Dermis blood vessel endothelial cell (primary cell): ENCODE measurements around the gene HSD17B14. TPM values are rescaled to one million over a fixed set of nuclear protein-coding genes. Genes with fewer than 3 reads are reported as not detected.

Experiments
- DNase-seq: peaks from one replicate; pipeline ENCODE4 v3.0.0; 2010
- total RNA-seq: library from RNA; depleted of rRNA; stranded (reverse); fragments of >200 nt; gene quantifications from 2 replicates; pipeline ENCODE4 v1.2.3, GENCODE V29; 2014

The HSD17B14 gene
- total RNA-seq, 1 donor from 2014 or later = 8.0 TPM

DNA sequence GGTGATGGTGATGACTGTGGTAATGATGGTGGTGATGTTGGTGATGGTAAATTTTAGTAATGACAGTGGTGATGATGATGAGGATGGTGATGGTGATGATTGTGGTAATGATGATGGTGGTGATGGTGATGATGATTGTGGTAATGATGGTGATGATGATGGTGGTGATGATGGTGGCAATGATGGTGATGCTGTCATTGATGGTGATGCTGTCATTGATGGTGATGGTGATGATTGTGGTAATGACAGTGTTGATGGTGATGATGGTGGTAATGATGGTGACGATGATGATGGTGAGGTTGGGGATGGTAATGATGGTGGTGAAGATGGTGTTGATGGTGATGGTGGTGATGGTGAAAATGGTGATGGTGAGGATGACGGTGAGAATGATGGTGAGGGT lies 13.8 kb downstream of the HSD17B14 start:
- no peak for DNase-seq

GRCh38 chr19:48821633-48822032 lies 14.7 kb downstream of the HSD17B14 start:
- DNase-seq = no peak

DNA sequence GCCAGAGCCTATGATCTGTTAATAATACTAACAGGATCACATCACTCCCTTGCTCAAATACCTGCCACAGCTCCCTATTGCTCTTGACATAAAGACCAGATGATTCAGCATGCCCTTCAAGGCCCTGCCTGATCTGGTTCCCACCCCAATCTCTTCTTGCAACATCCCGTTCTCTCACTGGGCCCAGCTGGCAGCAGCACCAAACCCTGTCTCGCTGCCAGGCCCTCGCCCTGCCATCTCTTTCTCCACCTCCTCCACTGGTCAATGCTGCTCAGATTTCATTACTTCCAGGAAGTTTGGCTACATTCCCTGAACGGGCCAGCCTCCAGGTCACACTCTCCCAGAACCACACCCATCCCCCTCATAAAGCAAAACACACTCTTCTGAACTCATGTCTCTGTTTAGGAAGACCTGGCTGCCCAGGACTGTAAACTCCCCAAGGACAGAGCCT lies 16.9 kb downstream of the HSD17B14 start:
- peak; percentile 33 for DNase-seq

DNA sequence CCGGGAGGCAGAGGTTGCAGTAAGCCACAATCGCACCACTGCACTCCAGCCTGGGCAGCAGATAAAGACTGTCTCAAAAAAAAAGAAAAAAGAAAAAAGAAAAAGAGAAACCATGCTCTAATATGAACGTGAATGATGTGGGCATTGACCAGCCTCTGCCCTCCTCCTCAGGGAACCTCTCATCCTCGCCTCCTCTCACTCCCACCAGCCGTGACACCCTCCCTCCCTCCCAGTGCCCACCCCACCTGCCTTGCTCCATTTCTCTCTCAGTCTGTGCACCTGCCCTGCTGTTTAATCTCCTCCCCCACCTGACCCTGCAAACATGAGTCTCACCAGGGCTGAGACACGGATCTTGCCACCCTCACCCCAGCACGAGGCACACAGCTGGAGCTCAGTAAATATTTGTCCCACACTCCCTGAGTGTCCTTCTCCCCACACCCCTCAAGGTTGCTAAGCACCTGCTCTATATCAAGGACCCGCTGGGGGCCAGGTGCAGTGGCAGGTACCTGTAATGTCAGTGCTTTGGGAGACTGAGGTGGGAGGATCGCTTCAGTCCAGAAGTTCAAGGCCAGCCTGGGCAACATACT lies 18.0 kb downstream of the HSD17B14 start:
- DNase-seq = no peak

DNA sequence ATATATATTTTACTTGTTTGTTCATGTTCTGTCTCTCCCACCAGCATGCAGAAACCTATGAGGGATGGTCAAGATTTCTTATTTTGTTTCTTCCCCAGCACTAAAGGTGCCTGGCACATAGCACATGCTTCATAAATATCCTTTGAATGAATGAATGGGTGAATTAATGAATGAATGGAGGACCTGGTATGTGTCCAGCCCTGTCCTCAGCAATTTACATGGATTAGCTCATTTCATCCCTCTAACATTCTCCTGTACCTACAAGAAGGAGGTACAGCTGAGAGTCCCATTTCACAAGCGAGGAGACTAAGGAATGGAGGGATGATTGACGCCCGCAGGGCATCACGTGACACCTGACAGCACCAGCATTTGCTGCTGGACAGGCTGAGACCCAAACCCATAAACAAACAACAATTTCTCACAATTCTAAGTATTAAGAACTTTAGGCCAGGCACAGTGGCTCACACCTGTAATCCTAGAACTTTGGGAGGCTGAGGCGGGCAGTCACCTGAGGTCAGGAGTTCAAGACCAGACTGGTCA lies 18.6 kb downstream of the HSD17B14 start:
- DNase-seq = no peak

DNA sequence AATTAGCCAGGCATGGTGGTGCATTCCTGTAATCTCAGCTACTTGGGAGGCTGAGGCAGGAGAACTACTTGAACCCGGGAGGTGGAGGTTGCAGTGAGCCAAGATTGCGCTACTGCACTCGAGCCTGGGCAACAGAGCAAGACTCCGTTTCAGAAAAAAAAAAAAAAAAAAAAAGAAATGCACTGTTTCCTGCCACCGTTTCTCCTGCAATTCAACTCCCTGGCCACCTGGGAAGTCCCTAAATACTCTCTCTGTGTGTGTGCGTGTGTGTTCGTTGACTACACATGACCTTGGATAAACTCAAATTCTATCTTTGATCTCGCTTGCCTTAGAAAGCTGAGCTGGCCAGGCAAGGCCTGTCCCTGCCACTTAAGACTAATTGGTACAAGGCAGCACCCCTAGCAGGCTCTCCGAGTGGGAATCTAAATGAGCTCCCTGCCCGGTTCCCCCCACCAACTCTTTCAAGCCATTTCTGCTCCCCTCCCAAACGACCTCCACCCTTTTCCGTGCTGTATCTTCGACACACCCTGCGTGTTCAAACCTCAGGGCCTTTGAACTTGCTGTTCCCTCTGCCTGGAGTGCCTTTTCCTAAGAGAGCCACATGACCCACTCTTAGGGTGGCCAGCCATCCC lies 20.3 kb downstream of the HSD17B14 start:
- peak; percentile 25 for DNase-seq

- DNase-seq = no peak
These were observed 21.4 kb downstream of the HSD17B14 start for GRCh38 chr19:48814895-48815294.

DNA sequence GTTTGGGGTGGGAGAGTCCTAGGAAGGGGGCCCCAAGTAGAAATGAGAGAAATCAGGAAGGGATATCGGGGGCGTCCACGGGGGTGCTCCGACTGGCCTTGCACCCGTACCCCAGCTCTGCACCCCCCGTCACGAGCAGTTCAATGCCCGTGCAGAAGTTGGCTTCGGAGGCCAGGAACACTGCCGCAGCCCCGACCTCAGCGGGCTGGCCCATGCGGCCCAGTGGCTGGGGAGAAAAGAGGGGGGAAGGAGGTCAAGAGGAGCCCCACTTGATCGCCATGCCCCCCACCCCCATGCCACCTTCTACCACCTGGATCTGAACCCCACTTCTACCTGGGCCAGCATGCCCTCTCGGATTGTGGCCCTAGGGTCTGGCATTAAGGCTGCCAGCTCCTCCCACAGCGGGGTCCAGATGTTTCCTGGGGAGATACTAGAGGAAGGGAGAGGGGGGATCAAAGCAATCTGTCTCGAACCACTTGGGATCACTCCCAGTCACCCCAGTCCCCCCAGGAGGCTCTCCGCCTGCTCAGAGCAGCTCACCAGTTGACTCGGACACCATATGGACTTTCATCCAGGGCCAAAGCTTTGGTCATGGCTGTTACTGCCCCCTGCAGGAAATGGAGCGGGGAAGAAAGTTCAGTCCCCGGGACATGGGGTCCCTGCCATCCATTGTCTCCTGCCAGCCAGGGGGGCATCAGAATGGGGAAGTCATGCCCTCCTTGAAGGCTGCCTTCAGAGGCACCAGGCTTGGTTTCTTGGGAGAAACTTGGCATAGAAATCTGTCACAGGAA lies 23.0 kb downstream of the HSD17B14 start:
- peak; percentile 25 for DNase-seq

DNA sequence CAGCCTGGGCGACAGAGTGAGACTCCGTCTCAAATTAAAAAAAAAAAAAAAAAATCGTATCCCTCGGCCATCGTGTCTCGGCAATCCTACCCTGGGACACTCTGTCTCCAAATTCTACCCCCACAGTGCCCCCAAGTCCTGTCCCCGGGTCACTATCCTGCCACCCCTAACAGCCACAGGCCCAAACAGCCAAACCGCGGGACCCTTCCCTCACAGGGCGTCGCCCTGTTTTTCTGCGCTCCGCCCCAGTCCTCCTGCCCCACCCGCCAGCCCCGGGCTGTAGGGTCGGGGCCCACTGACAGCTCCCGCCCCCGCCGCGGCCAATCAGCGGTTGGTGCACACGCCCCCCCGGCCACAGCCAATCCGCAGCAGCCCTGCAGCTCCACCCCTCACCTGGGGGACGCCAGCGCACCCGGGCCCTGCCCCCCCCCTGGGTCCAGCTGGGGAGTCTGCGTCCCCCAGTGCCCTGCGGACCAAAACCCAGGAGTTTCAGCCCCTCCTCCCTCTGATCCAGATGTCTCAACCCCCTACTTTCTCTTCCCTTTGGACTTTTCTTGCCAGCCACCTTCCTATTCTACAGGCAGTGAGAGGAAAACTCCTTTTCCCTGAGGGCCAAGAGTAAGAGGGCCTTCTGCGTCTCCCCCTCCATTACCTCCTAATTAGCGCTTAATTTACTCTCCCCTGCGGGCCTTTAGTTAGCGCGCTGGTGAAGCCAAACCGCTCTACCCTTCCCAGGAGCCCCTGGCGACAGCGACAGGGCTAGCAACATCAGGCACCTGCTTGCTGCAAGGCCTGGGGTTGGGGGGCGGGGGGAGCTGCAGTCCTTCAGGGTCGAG lies 24.0 kb downstream of the HSD17B14 start:
- DNase-seq = peak; percentile 77

DNA sequence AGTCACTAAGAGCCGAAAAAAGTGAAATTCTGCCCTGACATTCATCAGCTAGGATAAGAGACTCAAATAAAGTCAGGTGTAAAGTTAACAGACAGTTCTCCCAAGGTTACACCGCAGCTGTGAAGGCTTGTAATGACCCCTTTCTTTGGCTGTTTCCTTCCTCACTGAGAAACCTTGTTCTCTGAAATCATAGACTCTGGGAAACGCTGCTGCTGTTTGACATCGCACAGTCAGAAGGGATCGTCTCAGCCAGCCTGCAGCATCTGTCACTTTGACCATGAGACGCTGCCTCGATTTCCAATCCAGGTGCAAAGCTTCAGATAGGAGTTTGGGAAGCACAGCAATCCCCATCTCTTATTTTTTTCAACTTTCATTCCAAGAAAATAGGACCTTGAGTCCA lies 26.1 kb downstream of the HSD17B14 start:
- peak; percentile 33 for DNase-seq

DNA sequence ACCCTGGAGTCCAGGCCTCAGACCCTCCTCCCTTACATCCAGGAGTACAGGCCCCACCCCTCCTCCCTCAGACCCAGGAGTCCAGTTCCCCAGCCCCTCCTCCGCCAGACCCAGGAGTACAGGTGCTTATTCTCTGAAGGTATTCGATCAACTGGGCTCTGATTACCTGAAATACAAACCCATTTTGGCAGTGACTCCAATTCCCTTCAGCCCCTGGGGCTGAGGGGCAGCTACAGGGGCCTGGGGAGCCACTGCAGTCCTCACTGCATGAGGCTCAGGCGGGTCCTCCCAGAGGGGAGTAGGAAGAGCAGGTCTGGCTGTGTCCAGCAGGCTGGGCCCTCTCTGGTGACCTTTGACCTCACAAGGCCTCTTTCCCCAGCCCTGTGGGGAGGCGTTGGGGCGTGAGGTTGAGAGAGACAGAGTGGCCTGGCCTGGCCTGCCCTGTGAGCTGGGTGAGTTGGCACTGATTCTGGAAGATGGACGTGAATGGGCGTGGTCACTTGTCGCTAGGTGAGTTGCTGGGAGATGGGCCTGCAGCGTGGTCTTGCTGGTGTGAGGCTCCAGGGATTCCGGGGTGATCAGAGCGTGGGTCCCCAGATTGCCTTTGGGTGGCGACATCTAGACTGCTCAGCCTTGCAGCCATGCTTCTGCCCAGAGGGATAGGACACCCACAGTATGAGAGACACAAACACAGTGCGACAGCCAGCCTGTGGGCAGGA lies 28.5 kb downstream of the HSD17B14 start:
- no peak for DNase-seq

DNA sequence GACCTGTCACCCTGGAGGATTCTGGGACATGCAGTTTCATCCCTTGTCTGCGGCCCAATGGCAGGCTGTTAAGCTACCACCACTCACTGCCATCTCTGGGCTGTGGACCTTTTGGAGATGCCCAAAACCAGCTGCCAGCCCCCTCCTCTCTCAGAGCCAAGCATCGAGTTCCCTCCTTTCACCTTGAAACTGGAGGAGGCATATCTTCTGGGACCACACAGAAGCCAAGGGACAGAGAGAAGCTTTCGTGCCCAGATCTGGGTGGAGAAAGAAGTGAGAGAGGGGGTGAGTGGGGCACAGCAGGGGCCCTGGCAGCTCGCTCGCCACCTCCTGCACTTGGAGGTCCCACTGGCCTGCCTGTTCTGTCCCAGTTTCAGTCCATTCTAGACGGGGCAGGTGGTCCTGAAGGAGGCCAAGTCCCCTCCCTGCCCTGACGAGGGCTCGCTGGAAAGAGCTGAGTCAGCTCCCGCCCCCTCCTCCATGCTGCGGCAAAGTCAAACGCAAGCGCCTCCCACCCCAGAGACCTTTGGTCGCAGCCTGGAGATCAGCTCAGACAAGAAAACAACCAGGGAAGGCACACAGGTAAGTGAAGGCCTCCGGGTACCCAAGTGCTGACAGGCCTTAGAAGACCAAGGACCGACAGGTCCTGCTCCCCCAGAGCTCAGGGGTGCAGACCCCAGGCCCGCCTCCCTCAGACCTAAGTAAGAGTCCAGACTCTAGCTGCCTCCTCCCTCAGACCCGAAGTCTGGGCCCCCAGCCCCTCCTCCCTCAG lies 29.3 kb downstream of the HSD17B14 start:
- DNase-seq = peak; percentile 62

GRCh38 chr19:48806518-48806817 lies 29.8 kb downstream of the HSD17B14 start:
- no peak for DNase-seq

DNA sequence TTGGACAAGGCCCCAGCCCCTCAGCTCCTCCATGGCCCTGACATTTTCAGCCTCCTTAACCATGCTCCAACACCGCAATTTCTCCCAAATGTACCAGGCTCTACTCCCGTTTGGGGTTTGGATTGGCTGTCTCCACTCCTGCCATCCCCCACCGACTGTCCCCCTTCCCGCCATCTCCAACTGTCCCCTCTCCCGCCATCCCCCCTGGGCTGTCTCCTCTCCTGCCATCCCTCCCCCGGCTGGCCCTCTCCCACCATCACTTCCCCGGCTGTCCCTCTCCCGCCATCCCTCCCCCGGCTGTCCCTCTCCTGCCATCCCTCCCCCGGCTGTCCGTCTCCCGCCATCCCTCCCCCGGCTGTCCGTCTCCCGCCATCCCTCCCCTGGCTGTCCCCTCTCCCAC lies 30.8 kb downstream of the HSD17B14 start:
- no peak for DNase-seq

DNA sequence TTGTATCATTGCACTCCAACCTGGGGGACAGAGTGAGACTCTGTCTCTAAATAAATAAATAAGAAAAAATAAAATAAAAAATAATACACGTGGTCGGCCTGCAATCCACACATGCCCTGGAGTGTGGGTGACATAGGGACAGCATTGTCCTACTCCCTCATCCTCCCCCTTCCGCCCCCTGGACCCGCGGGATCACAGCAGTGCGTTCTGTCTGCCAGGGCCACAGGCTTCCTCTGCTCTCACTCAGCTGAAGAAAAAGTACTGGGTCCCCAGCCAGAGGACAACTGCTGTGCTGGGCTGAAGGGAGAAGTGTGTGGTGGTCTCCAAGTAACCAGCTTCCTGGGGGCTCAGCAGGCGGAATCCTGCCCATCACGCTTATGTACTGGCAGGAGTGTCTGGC lies 31.8 kb downstream of the HSD17B14 start:
- no peak for DNase-seq

DNA sequence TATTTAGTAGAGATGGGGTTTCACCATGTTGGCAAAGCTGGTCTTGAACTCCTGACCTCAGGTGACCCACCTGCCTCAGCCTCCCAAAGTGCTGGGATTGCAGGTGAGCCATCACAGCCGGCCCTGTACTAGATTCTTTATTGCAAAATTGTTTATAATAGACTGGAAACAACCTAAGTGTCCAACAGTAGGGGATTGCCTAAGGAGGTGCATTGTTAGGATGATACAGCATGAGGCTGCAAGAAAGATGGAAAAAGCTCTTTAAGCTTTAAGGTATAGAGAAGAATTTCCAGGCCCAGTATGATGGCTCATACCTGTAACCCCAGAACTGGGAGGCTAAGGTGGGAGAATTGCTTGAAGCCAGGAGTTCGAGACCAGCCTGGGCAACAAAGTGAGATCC lies 33.7 kb downstream of the HSD17B14 start:
- DNase-seq = no peak

GRCh38 chr19:48799358-48800300 lies 36.7 kb downstream of the HSD17B14 start:
- DNase-seq = peak; percentile 17

- peak; percentile 28 for DNase-seq
These were observed 37.4 kb downstream of the HSD17B14 start for GRCh38 chr19:48798937-48799336.

GRCh38 chr19:48797103-48797502 lies 39.2 kb downstream of the HSD17B14 start:
- no peak for DNase-seq
